GM23338 (cell line): ENCODE data around the gene OR2B6. TPM values are rescaled to one million over a fixed set of nuclear protein-coding genes. Genes with fewer than 3 reads are reported as not detected.

Experiments
- ATAC-seq: fragments of 200-7000 bp; cut with Tn5 transposase; 3 replicates; pipeline ENCODE4 v1.9.1; 2020
- DNase-seq: peaks from one replicate; pipeline ENCODE4 v3.0.0-alpha.2; 2015; ENCODE audit warnings: low spot score
- H2AFZ ChIP-seq: fragments of 200-600 bp; sonication (generic); 2 replicates; pipeline ENCODE4 v1.8.0; 2016; ENCODE audit warnings: antibody characterized with exemption, mild to moderate bottlenecking, moderate library complexity
- H3F3A ChIP-seq: fragments of 200-600 bp; sonication (generic); replicated peaks from 2 replicates; pipeline ENCODE4 v1.8.0; 2017; ENCODE audit warnings: antibody characterized with exemption, mixed run types, low read depth
- H3K27ac ChIP-seq: fragments of 200-600 bp; sonication (generic); 2 replicates; pipeline ENCODE4 v1.6.1; 2016; ENCODE audit warnings: low read depth
- H3K27me3 ChIP-seq: fragments of 200-600 bp; sonication (generic); 2 replicates; pipeline ENCODE4 v1.8.0; 2016; ENCODE audit warnings: mild to moderate bottlenecking, mixed run types, moderate library complexity; ENCODE audit not compliant: insufficient read depth
- H3K36me3 ChIP-seq: fragments of 200-600 bp; sonication (generic); 2 replicates; pipeline ENCODE4 v1.8.0; 2016; ENCODE audit warnings: mild to moderate bottlenecking; ENCODE audit not compliant: insufficient read depth
- H3K4me1 ChIP-seq: fragments of 200-600 bp; sonication (generic); 2 replicates; pipeline ENCODE4 v1.8.0; 2016; ENCODE audit warnings: mild to moderate bottlenecking, moderate library complexity; ENCODE audit not compliant: insufficient read depth
- H3K4me2 ChIP-seq: fragments of 200-600 bp; sonication (generic); 2 replicates; pipeline ENCODE4 v1.7.1; 2017; ENCODE audit warnings: mixed run types
- H3K4me3 ChIP-seq: fragments of 200-600 bp; sonication (generic); 2 replicates; pipeline ENCODE4 v1.6.1; 2016; ENCODE audit warnings: mixed run types
- H3K79me2 ChIP-seq: fragments of 200-600 bp; sonication (generic); replicated peaks from 2 replicates; pipeline ENCODE4 v1.8.0; 2017; ENCODE audit warnings: mild to moderate bottlenecking; ENCODE audit not compliant: insufficient read depth
- H3K9me2 ChIP-seq: fragments of 200-600 bp; sonication (generic); 2 replicates; pipeline ENCODE4 v1.8.0; 2017; ENCODE audit not compliant: insufficient read depth
- H4K20me1 ChIP-seq: fragments of 200-600 bp; sonication (generic); replicated peaks from 2 replicates; pipeline ENCODE4 v1.8.0; 2017; ENCODE audit warnings: mild to moderate bottlenecking; ENCODE audit not compliant: insufficient read depth
- H3K27ac Mint-ChIP-seq: 2 replicates; pipeline ENCODE4 v1.8.0; 2020; ENCODE audit warnings: inconsistent platforms, mild to moderate bottlenecking, moderate library complexity, mixed read lengths
- H3K27me3 Mint-ChIP-seq: 3 replicates; pipeline ENCODE4 v1.8.0; 2022; ENCODE audit warnings: low read depth, mild to moderate bottlenecking, moderate library complexity, mixed read lengths, inconsistent platforms; ENCODE audit not compliant: insufficient read depth, poor library complexity
- H3K36me3 Mint-ChIP-seq: 3 replicates; pipeline ENCODE4 v1.8.0; 2021; ENCODE audit warnings: low read depth, mild to moderate bottlenecking, inconsistent platforms, moderate library complexity, mixed read lengths
- H3K4me1 Mint-ChIP-seq: 3 replicates; pipeline ENCODE4 v1.8.0; 2020; ENCODE audit warnings: mild to moderate bottlenecking, inconsistent platforms, mixed read lengths
- H3K4me3 Mint-ChIP-seq: 3 replicates; pipeline ENCODE4 v1.8.0; 2021; ENCODE audit warnings: moderate library complexity, mild to moderate bottlenecking, inconsistent platforms, mixed read lengths
- H3K9me3 Mint-ChIP-seq: 3 replicates; pipeline ENCODE4 v1.8.0; 2020; ENCODE audit warnings: moderate library complexity, mild to moderate bottlenecking, inconsistent platforms, mixed read lengths
- CREB1 ChIP-seq: fragments of 250-450 bp; sonication (Bioruptor Pico); IDR thresholded peaks from 2 replicates; pipeline ENCODE4 v1.5.0; 2020; ENCODE audit warnings: low read depth, mild to moderate bottlenecking, moderate library complexity
- CTCF ChIP-seq, 2 experiments: fragments of 200-600 bp in 1 of 2; sonication (generic) in 1 of 2; conservative IDR thresholded peaks; 2 replicates each; pipeline versions ENCODE4 v1.5.1 to v1.6.1; 2016 to 2017; ENCODE audit warnings: antibody characterized with exemption in 2 of 2, low read depth in 2 of 2, mild to moderate bottlenecking in 2 of 2, moderate library complexity in 1 of 2
- ETS1 ChIP-seq: IDR thresholded peaks from 2 replicates; pipeline ENCODE4 v1.6.1; 2016; ENCODE audit warnings: antibody characterized with exemption
- EZH2 ChIP-seq: fragments of 200-600 bp; sonication (generic); IDR thresholded peaks from one replicate; pipeline ENCODE4 v1.8.0; 2017; ENCODE audit warnings: antibody characterized with exemption, mild to moderate bottlenecking, low read depth; ENCODE audit not compliant: unreplicated experiment
- EZH2phosphoT487 ChIP-seq: fragments of 200-600 bp; sonication (generic); IDR thresholded peaks from one replicate; pipeline ENCODE4 v1.8.1; 2018; ENCODE audit warnings: antibody characterized with exemption; ENCODE audit not compliant: unreplicated experiment
- JUNB ChIP-seq: IDR thresholded peaks from one replicate; pipeline ENCODE4 v1.6.1; 2016; ENCODE audit warnings: antibody characterized with exemption; ENCODE audit not compliant: unreplicated experiment
- NANOG ChIP-seq: IDR thresholded peaks from 2 replicates; pipeline ENCODE4 v1.6.1; 2016; ENCODE audit warnings: antibody characterized with exemption, borderline replicate concordance
- POLR2AphosphoS5 ChIP-seq: IDR thresholded peaks from 2 replicates; pipeline ENCODE4 v1.6.1; 2016; ENCODE audit warnings: antibody characterized with exemption, low read depth
- REST ChIP-seq: IDR thresholded peaks from one replicate; pipeline ENCODE4 v1.6.1; 2018; ENCODE audit warnings: antibody characterized with exemption; ENCODE audit not compliant: unreplicated experiment
- STAT1 ChIP-seq: IDR thresholded peaks from one replicate; pipeline ENCODE4 v1.6.1; 2016; ENCODE audit warnings: antibody characterized with exemption; ENCODE audit not compliant: unreplicated experiment
- ZNF114 ChIP-seq: fragments of 250-450 bp; sonication (Bioruptor Pico); IDR thresholded peaks from 2 replicates; pipeline ENCODE4 v1.5.0; 2020; ENCODE audit warnings: mild to moderate bottlenecking, moderate library complexity
- ZNF331 ChIP-seq: fragments of 250-450 bp; sonication (Bioruptor Pico); IDR thresholded peaks from 2 replicates; pipeline ENCODE4 v1.5.0; 2020; ENCODE audit warnings: low read depth, mild to moderate bottlenecking, moderate library complexity
- ZNF462 ChIP-seq: fragments of 250-450 bp; sonication (Bioruptor Pico); IDR thresholded peaks from 2 replicates; pipeline ENCODE4 v1.5.0; 2020; ENCODE audit warnings: mild to moderate bottlenecking, moderate library complexity
- polyA plus RNA-seq: library from polyadenylated mRNA; unstranded; fragments of >200 nt; fragmentation: Nextera tagmentation; extraction: Ambion mirVana; gene quantifications from 2 replicates; pipeline ENCODE4 v1.2.1, GENCODE V29; 2016
- total RNA-seq: library from RNA; depleted of rRNA; stranded (reverse); fragments of >200 nt; shearing (Covaris generic); gene quantifications from 2 replicates; pipeline ENCODE4 v1.2.3, GENCODE V29; 2014

The OR2B6 gene
- total and polyA plus RNA-seq, 2 experiments from 2014 or later: 0.45 TPM; not detected in 1

GRCh38 chr6:28005152-28005890, 48.3 kb downstream of the OR2B6 start:
- H3K36me3 ChIP-seq: no peaks in the 10 kb centered on the region
- Mint-ChIP-seq H3K4me3 (peak overlapping the region; percentile 19; the same call in 2 of the 3 replicates), H3K9me3 (no peaks in the 10 kb centered on the region; the same call in 2 of the 3 replicates), H3K36me3 (no peaks in the 10 kb centered on the region), H3K27me3 (peaks cover 7% of the 10 kb centered on the region), H3K27ac (peak overlapping the region; percentile 21), H3K4me1 (peaks cover 42% of the 10 kb centered on the region)
- H3F3A ChIP-seq: no peaks in the 10 kb centered on the region
- H3K27ac ChIP-seq: peak overlapping the region; percentile 30
- peak overlapping the region; percentile 8; the same call in 1 of the 2 replicates for H3K4me2 ChIP-seq
- peak; percentile 66 for ATAC-seq
- peak; percentile 17 for DNase-seq
- H3K4me3 ChIP-seq: no peak overlapping the region
- peaks cover 10% of the 10 kb centered on the region for H3K9me2 ChIP-seq
- TF ChIP-seq REST (no peak), CTCF (conservative IDR thresholded peaks at IDR 0.05; ENCODE audit: low read depth in 2 of 2) (no peak), EZH2phosphoT487 (no peak), CREB1 (CRISPR knock-in tag) (no peak), POLR2AphosphoS5 (no peak), EZH2 (no peak), ZNF462 (CRISPR knock-in tag) (no peak), ETS1 (no peak), STAT1 (no peak), ZNF331 (no peak), NANOG (no peak), ZNF114 (CRISPR knock-in tag) (no peak), JUNB (no peak)
- H3K79me2 ChIP-seq: no peaks in the 10 kb centered on the region
- no peaks in the 10 kb centered on the region for H4K20me1 ChIP-seq
- H3K4me1 ChIP-seq: peaks cover 26% of the 10 kb centered on the region
- peak overlapping the region; percentile 12; the same call in 1 of the 2 replicates for H2AFZ ChIP-seq
- H3K27me3 ChIP-seq: no peaks in the 10 kb centered on the region
